Endometrial microvascular endothelial cells (primary cell): Measurements from ENCODE around the gene TMC6. TPM values are rescaled to one million over a fixed set of nuclear protein-coding genes. Genes with fewer than 3 reads are reported as not detected.
"Not testable (repeated sequence)": the region's sequence is repeated elsewhere in the genome, so short reads cannot be mapped to it uniquely, and the experiment has no call there.

Experiments used
- in situ Hi-C: cut with HindIII; loops from 2 replicates; pipeline ENCODE4 v1.10.0; 2017; ENCODE audit warnings: low sequenced_read_pairs, low pct_unique_long_range_greater_than_20kb; ENCODE audit errors: inconsistent ontology term
- total RNA-seq: library from RNA; depleted of rRNA; stranded (reverse); fragments of >200 nt; gene quantifications from one replicate; pipeline ENCODE4 v1.2.3, GENCODE V29; 2015; ENCODE audit errors: inconsistent ontology term

Gene TMC6
- total RNA-seq, 1 donor from 2014 or later = 30.3 TPM

DNA sequence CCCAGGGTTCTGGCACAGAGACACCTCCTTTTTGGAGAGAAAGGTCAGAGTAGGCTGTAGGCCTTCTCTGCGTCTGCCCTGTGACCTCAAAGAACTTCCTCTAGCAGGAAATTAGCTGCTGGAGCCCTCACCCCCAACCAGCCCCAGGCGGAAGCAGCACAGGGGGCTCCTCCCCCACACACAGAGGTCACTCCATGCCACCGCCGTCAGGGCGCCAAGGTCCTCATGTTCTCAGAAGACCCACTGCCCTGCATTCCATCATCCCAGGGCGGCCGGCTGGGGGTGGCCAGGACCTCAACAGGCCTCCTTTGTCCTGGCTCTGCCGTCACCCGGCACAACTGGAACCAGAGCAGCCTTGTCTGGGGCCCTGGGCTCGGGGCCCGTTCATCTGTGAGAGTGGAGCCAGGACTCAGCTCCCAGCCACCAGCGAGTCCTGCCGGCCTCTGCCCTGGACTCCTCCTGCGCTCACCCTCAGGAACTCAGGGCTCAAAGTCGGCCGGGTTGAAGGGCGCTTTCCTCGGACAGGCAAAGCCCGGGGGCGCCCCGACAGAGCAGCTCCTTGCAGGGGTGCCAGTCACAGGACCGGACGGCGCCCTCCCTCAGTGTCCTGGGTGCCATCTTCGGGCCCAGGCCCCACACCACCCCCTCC lies 1.2 kb downstream of the TMC6 start:
- in situ Hi-C loops = no loop called here

DNA sequence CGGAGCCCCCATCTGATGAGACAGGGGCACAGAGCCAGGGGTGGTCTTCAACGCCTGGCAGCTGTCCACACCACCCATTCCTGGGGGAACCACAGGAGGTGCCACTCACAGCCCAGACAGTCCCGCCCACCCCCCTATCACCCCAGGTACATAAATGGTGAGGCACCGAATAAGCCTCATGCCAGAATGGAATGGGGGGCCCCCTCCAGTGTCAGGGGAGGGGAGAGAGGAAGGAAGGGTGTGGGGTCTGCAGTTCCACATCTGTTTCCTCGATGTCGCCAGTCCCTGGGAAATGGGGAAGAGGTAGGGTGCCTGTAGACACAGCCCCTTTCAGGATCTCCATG lies 1.7 kb downstream of the TMC6 start:
- in situ Hi-C loops = no loop called here

DNA sequence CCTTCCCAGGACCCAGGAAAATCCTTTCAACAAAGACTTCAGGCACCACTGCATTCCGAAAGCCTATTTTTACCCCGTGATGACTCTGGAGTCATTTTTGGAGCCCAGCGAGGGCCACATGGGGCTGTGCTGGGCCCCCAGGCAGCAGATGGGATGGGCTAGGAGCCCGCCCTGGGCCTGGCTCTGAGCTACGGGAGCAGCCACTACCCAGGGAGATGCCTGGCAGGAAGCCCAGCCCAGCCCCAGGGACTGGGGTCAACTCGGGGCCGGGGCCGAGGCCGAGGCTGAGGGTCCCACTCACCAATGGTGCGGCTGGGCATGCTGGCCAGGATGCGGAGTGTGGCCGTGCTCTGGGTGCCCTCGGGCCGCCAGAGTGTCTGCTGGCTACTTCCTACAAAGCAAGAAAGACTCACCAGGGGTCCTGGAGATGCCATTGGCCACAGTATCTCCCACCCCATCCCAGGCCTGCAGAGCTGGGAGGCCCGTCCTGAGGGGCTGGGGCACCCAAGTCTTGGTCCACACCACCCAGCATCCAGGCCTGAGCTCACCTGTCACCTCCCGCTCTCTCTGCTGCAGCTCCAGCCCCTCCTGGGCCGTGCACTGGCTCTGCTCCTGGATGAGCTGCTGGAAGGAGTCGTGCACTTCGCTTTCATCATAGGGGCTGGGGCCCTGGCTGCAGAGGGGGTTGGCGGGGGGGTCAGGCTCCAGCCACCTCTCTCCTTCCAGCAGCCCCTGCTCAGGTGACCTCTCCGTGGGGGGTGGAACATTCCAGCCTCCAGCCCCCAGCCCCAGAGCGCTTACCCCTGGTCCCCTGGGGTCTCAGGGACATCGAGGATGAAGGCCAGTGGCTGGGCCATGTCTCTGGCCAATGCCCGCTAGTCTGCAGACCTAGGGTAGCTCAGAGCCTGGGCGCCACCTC lies 2.3 kb downstream of the TMC6 start:
- in situ Hi-C loops = no loop called here

DNA sequence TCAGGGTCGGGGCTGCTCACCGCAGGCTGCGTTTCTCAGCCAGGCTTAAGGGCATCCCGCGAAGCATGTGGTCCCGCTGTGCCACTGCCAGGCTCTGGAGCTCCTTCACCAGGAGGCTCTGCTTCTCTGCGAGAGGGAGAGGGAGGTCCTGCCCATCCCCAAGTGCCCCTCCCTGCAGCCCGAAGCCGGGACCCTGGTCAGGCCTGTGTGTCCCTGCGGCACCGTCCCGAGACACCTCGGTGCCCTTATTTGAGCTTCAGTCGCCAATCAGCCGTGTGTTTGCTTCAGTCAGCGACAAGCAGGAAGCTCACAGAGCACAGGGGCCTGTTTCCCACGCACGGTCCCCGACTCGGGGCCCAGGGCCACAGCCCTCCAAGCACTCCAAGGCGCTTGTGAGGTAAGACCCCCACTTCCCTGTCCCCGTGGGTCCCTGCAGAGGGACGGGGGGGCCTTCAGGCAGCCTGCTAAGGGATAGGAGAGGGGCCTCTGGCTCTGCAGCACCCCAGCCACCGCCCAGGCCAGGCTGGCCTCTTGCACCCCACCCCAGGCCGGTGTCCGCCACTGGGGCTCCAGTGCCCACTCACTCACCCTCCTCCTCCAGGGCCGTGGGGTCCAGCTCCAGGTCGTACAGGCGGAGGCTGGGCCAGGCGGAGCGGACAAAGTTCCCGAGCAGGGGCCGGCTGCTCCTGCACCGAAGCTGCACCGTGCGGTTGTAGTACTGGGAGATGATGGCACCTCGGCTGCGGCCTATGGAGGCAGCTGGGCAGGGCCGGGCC lies 3.2 kb downstream of the TMC6 start:
- in situ Hi-C loops = no loop called here

DNA sequence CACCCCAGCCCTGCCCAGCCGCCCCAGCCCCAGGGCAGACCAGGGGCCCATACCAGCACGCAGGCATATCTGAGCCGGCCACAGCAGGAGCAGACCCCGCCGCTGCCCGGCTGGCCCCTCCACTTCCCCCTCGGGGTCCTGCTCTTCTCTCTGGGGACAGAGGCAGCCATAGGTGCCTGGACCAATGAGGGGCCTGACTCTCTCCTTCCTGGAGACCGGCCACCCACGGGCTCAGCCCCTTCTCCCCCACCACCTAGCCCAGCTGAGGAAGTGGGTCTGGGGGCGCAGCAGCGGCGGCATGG lies 3.8 kb downstream of the TMC6 start:
- in situ Hi-C loops = no loop called here

DNA sequence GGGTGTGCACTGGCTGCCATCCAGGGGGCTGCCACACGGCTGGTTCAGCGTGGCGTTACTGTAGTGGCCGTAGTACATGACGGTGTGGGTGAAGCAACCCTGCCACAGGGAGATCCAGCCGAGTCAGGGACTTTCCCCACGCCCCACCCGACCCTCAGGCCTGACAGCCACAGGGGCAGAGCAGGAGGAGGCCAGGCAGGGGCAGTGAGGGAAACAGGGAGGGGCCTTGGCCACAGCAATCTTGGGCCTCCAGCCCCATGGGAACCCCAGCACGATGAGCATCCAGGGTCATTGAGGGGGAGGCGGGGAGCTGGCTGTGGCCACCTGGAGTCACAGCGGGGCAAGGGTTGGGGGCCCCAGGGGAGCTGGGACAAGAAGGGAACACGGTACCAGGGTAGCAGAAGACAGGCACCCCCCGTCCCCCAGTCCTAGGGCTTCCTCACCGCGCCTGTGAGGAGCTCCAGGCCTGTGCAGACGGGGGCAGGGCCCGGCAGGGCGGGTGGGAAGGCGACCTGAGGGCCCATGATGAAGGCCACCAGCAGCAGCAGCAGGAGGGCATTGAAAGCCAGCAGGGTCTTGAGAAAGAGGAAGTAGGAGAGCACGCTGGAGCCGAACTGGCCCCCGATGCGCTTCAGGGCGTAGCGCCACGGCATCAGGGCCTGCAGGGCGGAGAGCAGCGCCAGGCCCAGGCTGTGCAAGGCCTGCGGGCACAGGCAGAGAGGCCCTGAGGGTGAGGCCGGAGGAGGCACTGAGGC lies 4.3 kb downstream of the TMC6 start:
- in situ Hi-C loops = no loop called here

DNA sequence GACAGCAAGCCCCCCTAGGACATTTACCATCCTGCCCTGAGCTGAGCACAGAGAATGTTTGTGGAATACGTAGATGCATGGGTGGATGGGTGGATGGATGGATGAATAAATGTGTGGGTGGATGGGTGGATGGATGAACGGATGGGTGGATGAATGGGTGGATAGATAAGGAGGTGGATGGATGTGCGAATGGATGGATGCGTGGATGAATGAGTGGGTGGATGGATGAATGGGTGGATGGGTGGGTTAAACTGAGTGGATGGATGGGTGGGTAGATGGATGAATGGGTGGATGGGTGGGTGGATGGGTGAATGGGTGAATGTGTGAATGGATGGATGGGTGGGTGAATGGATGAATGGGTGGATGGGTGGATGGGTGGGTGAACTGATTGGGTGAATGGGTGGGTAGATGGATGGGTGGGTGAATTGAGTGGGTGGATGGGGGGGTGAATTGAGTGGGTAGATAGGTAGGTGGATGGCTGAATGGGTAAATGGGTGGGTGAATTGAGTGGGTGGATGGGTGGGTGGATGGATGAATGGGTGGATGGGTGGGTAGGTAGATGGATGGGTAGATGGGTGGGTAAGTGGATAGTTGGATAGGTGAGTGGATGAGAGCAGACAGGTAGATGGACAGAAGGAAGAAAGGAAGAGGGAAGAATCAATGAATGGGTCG lies 5.2 kb downstream of the TMC6 start:
- in situ Hi-C loops = no loop called here

DNA sequence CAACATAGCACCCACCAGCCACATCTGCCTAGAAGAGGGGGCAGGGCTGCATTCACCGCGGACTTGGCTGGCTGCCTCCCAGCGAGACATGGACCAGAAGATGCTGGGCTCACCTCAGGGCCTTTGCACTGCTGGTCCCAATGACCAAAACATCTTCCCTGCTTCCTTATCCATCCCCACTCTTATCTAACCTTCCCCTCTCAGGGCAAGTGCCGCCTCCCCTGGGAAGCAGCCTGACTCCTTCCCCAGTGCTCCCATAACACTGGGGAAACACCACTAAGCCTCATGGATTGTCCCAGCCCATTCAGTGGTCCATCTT lies 5.7 kb downstream of the TMC6 start:
- in situ Hi-C loops = no loop called here

DNA sequence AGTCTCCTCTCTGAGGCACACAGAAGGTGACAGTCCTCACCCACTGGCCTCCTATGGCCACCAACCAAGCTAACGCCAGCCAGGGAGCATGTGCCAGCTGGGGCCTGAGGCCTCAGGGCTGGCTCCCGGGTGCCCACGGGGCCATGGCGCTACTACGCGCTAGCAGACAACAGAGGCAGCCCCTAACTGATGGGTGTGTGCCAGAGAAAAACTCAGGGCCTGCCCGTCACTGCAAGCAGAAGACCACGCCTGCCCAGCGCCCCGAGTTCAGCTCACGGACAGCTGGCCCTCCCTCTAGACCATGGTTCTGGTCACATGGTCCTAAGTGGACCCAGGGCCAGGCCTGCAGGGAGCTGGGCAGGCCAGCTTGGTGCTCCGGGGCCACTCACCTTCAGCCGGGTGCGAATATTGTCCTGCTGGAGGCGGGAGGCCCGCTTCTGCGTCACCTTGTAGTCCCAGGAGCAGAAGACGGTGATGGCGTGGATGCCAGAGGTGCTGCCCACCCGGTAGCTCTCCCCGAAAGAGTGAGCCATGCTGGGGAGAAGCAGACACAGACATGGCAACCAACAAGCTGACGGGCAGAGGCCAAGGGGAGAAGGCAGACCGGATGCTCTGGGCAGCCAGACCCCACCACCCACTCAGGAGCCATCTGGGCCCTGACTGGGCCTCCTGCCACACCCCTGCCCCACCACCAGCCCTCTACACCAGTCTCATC lies 6.2 kb downstream of the TMC6 start:
- in situ Hi-C loops = no loop called here

DNA sequence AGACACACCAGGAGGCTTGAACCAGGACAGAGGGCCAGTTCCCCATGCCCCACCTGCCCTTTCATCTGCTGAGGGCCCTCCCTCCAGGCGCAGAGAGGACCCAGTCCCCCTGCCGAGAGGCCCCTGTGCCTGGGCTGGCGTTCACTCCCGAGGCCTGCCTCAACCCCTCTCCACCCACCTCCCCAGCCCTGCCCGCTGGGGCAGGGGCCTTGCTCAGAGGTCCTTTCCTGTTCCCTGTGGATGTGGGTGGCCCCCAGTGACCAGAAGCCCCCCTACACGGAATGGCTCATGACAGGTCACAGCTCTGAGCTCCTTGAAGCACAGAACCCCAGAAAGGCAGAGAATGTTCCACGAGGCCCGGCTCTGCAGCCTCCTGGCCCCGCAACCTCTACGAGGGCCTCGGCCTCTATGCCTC lies 6.7 kb downstream of the TMC6 start:
- in situ Hi-C loops = no loop called here

DNA sequence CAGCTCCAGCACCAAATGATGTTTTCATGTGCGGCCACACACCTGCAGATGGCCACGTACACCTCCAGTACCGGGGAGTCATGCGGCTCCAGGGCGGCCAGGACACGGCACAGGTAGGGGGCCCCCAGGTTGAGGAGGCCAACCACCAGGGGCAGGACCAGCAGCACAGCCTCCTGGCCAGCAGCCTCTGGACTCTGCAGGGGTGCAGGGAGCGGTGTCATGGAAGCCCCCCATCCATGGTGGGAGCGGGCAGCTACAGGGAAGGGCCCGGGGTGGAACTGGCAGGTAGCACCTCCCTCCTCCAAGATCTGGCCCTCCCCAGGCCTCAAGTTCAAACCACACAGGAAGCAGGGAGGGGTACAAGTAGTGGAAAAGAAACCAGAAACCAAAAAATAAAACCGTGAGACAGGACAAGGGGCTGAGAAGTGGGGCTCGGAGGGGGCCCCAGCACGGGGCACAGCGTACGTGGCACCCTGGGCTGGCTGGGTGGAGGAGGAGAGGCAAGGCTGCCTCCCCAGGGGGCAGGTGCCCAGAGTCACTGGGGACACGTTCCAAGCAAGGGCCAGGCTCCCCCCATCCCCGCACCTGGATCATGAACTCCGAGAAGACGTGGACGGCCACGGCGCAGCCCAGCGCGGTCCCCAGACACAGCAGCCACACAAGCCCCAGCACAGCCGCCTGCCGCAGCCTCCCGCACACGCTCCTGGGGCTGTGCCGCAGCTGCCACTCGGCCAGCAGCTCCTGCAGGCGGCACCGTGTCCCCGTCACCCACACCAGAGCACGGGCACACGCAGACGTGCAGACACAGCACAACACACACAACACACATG lies 7.4 kb downstream of the TMC6 start:
- in situ Hi-C loops = no loop called here

DNA sequence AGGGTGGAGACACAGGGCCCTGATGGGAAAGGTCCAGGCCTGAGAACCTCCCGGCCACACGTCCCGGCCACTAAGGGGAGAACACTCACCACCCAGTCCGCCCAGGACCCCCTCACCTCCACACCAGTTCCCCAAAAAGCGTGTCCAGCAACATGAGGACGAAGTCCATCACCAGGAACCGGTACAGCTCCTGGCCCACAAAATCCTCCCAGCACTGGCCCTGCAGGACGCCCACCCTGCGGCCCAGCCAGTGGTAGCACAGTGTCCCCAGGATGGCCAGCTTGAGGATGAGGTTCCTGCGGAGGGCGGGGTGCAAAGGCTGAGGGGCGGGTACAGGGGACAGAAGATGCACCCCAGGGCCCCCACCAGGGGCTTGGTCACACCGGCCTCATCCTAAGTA lies 8.0 kb downstream of the TMC6 start:
- in situ Hi-C loops = no loop called here

DNA sequence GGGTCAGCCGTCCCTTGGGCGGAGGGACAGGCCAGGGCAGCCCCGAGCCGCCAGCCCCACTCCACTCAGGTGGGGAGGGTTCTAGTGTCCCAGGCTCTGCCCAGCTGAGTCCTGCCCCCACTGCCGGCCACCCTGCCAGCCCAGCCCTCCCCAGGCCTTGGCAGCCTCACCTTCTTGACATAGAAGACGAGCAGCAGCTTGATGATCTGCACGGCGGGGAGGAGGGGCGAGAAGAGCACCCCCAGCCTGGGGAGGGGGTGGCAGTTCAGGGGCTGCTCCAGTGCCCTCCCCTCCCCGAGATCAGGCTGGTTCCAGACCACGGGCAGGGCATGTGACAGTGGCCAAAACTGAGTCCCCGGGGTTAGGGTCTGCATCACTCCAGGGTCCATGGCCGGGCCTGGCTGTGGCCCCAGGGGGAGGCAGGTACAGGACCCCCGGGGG lies 9.7 kb downstream of the TMC6 start:
- in situ Hi-C loops = no loop called here

DNA sequence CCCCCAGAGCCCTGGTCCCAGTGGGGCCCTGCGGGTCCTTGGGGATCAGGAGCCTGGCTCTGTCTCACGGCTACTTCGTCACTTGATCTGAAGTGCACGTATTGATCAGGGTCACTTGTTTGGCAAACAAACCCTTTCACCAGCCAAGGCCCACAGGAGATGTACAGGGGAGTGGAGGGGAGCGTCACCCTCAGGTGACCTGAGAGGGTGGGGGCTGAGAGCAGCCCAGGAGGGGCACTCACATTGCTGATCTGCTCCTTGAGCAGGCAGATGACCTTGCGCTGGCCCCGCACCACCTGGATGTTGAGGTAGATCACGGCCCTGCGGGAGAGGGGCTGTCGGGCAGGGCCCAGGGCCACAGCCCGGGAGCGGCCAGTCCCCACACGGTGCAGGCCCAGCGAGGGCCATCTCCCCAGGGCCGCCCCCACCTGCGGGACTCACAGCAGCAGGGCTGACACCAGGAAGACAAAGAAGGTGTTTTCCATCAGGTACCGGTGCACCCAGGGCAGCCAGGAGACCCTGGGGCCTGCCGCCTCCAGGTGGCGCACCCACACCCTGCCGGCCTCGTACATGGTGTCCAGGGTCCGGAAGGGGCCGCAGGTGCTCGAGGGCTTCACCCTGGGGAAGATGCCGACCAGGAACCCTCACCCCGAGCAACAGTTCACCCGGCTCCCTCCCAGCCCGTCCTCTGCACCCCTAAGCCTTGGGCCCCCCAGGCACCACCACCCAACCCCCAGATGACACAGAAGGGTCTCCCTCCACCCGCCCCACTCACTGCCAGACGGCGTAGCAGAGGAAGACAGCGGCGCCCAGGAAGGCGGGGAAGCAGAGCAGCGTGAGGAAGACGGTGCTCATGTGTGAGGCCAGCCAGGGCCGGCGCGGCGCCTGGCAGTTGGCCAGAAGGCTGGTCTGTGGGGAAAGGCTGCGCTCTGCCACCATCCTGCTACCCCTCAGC lies 11.3 kb downstream of the TMC6 start:
- in situ Hi-C loops = no loop called here

DNA sequence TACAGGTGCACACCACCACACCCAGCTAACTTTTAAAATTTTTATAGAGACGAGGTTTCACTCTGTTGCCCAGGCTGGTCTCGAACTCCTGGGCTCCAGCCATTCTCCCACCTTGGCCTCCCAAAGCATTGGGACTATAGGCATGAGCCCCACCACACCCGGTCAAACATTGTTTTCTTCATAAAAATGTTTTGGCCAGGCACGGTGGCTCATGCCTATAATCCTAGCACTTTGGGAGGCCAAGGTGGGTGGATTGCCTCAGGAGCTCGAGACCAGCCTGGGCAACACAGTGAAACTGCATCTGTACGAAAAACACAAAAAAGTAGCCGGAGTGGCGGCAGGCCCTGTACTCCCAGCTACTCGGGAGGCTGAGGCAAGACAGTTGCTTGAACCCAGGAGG lies 12.1 kb downstream of the TMC6 start:
- in situ Hi-C loops = no loop called here

DNA sequence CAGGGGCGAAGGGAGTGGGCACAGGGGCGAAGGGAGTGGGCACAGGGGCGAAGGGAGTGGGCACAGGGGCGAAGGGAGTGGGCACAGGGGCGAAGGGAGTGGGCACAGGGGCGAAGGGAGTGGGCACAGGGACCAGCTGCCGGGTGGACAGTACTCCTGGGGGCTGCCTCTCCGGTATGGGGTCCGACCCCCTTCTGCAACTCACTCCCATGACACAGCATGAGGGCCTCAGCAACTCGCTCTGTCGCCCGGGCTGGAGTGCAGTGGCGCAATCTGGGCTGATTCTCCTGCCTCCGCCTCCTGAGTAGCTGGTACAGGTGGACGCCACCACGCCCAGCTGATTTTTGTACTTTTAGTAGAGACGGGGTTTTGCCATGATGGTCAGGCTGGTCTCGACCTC lies 12.8 kb downstream of the TMC6 start:
- in situ Hi-C loops = not testable (repeated sequence)
